ENCODE results near the gene DMD.

The DMD gene

DNA sequence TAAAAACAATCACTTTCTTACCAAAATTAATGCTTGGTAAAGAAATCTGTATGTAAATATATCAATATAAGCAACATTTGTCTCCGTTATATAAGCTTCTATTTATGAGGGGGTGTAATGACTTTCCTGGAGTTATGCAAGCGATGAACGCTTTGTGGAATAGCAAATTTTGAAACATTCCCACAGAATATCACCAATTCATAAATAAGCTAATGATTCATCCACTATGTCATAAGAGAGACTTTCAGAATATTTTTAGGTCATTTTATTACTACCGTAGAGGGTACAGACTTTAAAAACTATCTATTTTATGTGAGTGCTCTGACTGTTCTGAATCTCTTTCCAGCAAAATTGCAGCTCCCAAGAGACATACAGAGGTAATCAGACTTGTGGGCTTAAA is 1960.0 kb downstream of the DMD start:
- no peak overlapping the region for H3K4me3 ChIP-seq (ENCODE audit: low read depth, low read length)
- no peak for TF ChIP-seq CTCF (IDR thresholded peaks at IDR 0.05; ENCODE audit: borderline replicate concordance, insufficient read depth, low read depth, low read length)

DNA sequence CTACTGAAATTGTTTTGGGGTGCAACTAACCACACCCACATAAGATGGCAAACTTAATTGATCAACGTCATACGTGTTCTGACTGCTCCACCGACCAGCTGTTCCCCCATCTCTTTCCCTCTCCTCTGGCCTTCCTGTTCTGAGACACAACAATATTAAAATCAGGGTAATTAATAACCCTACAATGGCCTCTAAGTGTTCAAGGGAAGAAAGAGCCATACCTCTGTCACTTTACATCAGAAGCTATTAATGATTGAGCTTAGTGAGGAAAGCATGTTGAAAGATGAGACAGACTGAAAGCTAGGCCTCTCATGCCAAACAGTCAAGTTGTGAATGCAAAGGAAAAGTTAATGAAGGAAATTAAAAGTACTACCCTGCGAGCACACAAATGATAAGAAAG is 1965.6 kb downstream of the DMD start:
- no peak for TF ChIP-seq CTCF (IDR thresholded peaks at IDR 0.05; ENCODE audit: borderline replicate concordance, insufficient read depth, low read depth, low read length)
- H3K4me3 ChIP-seq (ENCODE audit: low read depth, low read length): no peak overlapping the region

DNA sequence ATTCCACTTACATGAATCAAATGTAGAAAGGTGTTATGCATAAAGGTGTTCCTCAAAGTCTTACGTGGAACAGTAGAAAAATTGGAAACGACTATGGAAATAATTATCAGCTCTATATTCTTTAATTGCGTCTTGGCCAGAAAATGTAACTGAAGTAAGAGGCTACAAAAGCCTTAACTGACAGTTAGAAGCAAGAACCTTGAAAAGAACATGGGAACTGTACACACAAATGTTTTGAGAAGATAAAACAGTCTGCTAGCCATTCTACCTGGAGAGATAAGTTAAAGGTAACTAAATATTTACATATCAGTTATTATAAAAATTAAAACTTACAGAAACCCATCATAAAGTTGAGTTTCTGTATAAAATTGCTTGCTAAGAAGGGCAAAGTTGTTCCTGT is 1967.5 kb downstream of the DMD start:
- no peak overlapping the region for H3K4me3 ChIP-seq (ENCODE audit: low read depth, low read length)
- TF ChIP-seq CTCF (IDR thresholded peaks at IDR 0.05; ENCODE audit: borderline replicate concordance, insufficient read depth, low read depth, low read length): no peak

- no peak overlapping the region for H3K4me3 ChIP-seq (ENCODE audit: low read depth, low read length)
- no peak for TF ChIP-seq CTCF (IDR thresholded peaks at IDR 0.05; ENCODE audit: borderline replicate concordance, insufficient read depth, low read depth, low read length)
These were observed 1970.4 kb downstream of the DMD start for GRCh38 chrX:31240982-31241381.

- TF ChIP-seq CTCF (IDR thresholded peaks at IDR 0.05; ENCODE audit: borderline replicate concordance, insufficient read depth, low read depth, low read length): no peak
- H3K4me3 ChIP-seq (ENCODE audit: low read depth, low read length): no peak overlapping the region
These were observed 1974.2 kb downstream of the DMD start for GRCh38 chrX:31237189-31237588.

GRCh38 chrX:31236231-31236630 is 1975.1 kb downstream of the DMD start:
- H3K4me3 ChIP-seq (ENCODE audit: low read depth, low read length): no peak overlapping the region
- no peak for TF ChIP-seq CTCF (IDR thresholded peaks at IDR 0.05; ENCODE audit: borderline replicate concordance, insufficient read depth, low read depth, low read length)

DNA sequence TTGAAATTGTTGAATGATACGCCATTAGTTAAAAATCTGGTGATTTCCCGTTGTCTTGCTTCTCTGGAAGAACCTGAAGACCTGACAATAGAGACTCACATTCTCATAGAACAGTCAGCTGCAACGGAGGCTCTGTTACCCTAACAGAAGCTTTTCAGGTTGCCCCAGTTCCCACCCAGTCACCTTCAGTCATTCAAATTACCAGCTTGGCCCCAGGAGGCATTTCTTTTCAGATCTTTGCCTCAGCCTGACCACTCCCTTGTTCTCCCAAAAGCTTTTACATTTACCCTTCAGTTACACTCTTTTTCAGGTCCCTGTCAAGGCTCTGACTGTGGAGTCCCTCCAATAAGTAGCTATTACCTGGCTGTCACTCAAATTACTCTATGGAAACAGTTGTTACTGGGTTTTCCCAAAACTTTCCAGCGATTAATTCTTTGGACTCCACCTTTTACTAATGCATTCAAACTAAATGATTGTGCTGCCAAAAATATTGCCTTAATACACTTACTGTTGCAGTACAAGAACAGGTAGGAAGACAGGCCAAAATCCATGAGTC is 1977.3 kb downstream of the DMD start:
- no peak overlapping the region for H3K4me3 ChIP-seq (ENCODE audit: low read depth, low read length)
- TF ChIP-seq CTCF (IDR thresholded peaks at IDR 0.05; ENCODE audit: borderline replicate concordance, insufficient read depth, low read depth, low read length): no peak
